ENCODE results near the gene PTPRZ1.

- no peak for TF ChIP-seq POLR2A (IDR thresholded peaks at IDR 0.05; ENCODE audit: low read length)
- TF ChIP-seq GATA1 (IDR thresholded peaks at IDR 0.05; ENCODE audit: low read depth, low read length) = no peak
Measured at GRCh38 chr7:122094549-122094948, 221.6 kb downstream of the PTPRZ1 start.

Data from erythroblast (primary cell).